GM12865 (cell line): ENCODE measurements around the gene RRH.

Source experiments
- DNase-seq: peaks from one replicate; pipeline ENCODE4 v3.0.0; 2010; ENCODE audit warnings: low read depth
- H3K4me3 ChIP-seq: 2 replicates; pipeline ENCODE4 v1.5.1; 2011; ENCODE audit warnings: mild to moderate bottlenecking, low read depth, low read length, control low read depth
- TF ChIP-seq, protein P1 (sequence below): IDR thresholded peaks from 2 replicates; pipeline ENCODE4 v1.5.1; 2011; ENCODE audit warnings: low read length, control low read depth, low read depth, inconsistent platforms; ENCODE audit not compliant: insufficient read depth; ENCODE audit errors: missing control alignments

The RRH gene

GRCh38 chr4:109801895-109802319, 25.9 kb upstream of the RRH start, which contains the start of gene CFI:
Gene CFI (minus strand): TSS chr4:109801999. CDS start chr4:109801971, 28 bp downstream.
- no peak for DNase-seq
- TF ChIP-seq, protein P1, sequence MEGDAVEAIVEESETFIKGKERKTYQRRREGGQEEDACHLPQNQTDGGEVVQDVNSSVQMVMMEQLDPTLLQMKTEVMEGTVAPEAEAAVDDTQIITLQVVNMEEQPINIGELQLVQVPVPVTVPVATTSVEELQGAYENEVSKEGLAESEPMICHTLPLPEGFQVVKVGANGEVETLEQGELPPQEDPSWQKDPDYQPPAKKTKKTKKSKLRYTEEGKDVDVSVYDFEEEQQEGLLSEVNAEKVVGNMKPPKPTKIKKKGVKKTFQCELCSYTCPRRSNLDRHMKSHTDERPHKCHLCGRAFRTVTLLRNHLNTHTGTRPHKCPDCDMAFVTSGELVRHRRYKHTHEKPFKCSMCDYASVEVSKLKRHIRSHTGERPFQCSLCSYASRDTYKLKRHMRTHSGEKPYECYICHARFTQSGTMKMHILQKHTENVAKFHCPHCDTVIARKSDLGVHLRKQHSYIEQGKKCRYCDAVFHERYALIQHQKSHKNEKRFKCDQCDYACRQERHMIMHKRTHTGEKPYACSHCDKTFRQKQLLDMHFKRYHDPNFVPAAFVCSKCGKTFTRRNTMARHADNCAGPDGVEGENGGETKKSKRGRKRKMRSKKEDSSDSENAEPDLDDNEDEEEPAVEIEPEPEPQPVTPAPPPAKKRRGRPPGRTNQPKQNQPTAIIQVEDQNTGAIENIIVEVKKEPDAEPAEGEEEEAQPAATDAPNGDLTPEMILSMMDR, result no peak
- no peak within 1 kb of the TSS for H3K4me3 ChIP-seq

DNA sequence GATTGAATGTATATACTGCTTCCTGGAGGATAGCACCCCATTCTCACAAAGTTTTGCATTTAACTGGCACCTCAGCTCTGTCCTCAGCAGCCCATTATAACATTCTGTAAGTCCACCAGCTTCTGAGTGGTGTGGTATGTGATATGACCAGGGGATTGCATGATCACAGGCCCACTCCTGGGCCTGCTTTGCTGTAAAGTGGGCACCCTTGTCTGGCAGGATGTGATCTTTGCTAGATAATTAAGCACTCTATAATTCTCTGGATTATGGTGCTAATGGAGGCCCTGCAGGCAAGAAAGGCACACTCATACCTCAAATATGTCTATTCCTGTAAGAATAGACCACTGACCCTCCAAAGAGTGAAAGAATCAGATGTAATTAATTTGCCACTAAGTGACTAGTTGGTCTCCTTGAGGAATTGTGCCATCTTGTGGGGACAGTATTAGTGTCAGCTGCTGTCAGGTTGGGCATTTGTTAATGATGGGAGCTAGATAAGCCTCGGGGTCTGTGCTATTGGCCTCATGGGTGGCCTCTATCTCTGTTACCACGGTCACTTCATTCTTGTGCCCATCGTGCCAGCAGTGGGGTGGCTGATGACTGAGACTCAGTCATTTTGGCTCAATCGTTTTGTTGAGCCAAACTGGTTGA, 23.7 kb upstream of the RRH start:
- no peak overlapping the region for H3K4me3 ChIP-seq
- DNase-seq, result peak; percentile 66
- TF ChIP-seq, protein P1, result peak; percentile 51

- no peak overlapping the region for H3K4me3 ChIP-seq
- TF ChIP-seq, protein P1, result no peak
- DNase-seq, result no peak
Measured at GRCh38 chr4:109809655-109810054, 18.1 kb upstream of the RRH start.

GRCh38 chr4:109810552-109811387, 17.0 kb upstream of the RRH start:
- TF ChIP-seq, protein P1, result no peak
- no peak for DNase-seq
- no peak overlapping the region for H3K4me3 ChIP-seq

DNA sequence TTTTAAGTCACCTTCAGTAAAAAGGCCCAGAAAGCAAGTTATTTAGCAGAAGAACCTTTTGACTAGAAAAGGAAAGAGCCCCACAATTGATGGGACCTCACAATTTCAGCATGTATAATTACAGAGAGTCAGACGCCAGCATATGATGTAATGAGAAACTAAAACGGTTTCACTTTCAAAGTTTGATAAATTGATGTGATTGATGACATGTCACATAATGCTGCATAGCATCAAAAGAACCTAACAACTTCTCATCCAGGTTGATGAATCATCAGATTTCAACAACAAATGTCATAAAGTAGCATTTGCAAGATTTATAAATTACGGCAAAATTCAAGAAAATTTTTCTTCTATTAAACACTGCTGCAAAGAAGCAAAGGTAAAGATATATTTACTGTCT, 16.1 kb upstream of the RRH start:
- TF ChIP-seq, protein P1, result no peak
- no peak overlapping the region for H3K4me3 ChIP-seq
- no peak for DNase-seq

GRCh38 chr4:109815151-109816081, 12.4 kb upstream of the RRH start, which contains the start of gene GAR1:
Gene GAR1 (plus strand): TSS chr4:109815762. CDS start chr4:109816165, 403 bp downstream.
- TF ChIP-seq, protein P1, result no peak
- peak; percentile 94 for DNase-seq
- peak within 1 kb of the TSS; percentile 67 for H3K4me3 ChIP-seq
